SK-N-SH (cell line): Measurements from ENCODE around the gene FREY1. TPM values are rescaled to one million over a fixed set of nuclear protein-coding genes. Genes with fewer than 3 reads are reported as not detected.

Experiments
- CTCF ChIA-PET: fragments of 300-600, 350-600 bp; formaldehyde crosslinking; extraction: SDS; loops from one replicate; lab custom pipeline; 2021; lab: Yijun Ruan, JAX
- POLR2A ChIA-PET: fragments of 350-600 bp; sonication (Branson Sonifier 250); formaldehyde crosslinking; extraction: SDS; loops from one replicate; lab custom pipeline; 2020; ENCODE audit warnings: antibody characterized with exemption, inconsistent platforms; lab: Yijun Ruan, JAX
- DNase-seq: peaks from one replicate; pipeline ENCODE4 v3.0.0; 2012
- H2AFZ ChIP-seq: fragments of 200-600 bp; sonication (generic); 2 replicates; pipeline ENCODE4 v1.8.1; 2016; ENCODE audit warnings: antibody characterized with exemption, mild to moderate bottlenecking, low read depth
- H3F3A ChIP-seq: fragments of 200-600 bp; sonication (generic); replicated peaks from 2 replicates; pipeline ENCODE3; 2016; ENCODE audit warnings: antibody characterized with exemption, mild to moderate bottlenecking; ENCODE audit not compliant: insufficient read depth
- H3K27ac ChIP-seq, 2 experiments: fragments of 200-500 bp in 1 of 2; fragments of 200-600 bp in 1 of 2; sonication (Bioruptor generic) in 1 of 2; sonication (generic), shearing (Covaris generic) in 1 of 2; 2 replicates each; pipeline versions ENCODE4 v1.5.1 to v1.6.1; 2014 to 2016; ENCODE audit warnings: low read depth in 2 of 2, inconsistent platforms in 1 of 2, low read length in 1 of 2, mild to moderate bottlenecking in 1 of 2, mixed read lengths in 1 of 2
- H3K27me3 ChIP-seq: fragments of 200-600 bp; sonication (generic), shearing (Covaris generic); 2 replicates; pipeline ENCODE4 v1.6.1; 2016; ENCODE audit warnings: mixed run types; ENCODE audit not compliant: insufficient read depth
- H3K36me3 ChIP-seq, 2 experiments: fragments of 200-500 bp in 1 of 2; fragments of 200-600 bp in 1 of 2; sonication (Bioruptor generic) in 1 of 2; sonication (generic) in 1 of 2; replicated peaks in 1 of 2; 2 replicates each; pipeline versions ENCODE3 to v1.5.1; 2014 to 2016; ENCODE audit warnings: low read length in 1 of 2, mild to moderate bottlenecking in 1 of 2; ENCODE audit not compliant: insufficient read depth in 2 of 2, control insufficient read depth in 1 of 2
- H3K4me1 ChIP-seq, 2 experiments: fragments of 200-500 bp in 1 of 2; fragments of 200-600 bp in 1 of 2; sonication (Bioruptor generic) in 1 of 2; sonication (generic), shearing (Covaris generic) in 1 of 2; 2 replicates each; pipeline versions ENCODE4 v1.5.1 to v1.6.1; 2014 to 2016; ENCODE audit warnings: low read depth in 1 of 2, low read length in 1 of 2, mixed run types in 1 of 2; ENCODE audit not compliant: insufficient read depth in 2 of 2, control insufficient read depth in 1 of 2
- H3K4me2 ChIP-seq: fragments of 200-600 bp; sonication (generic), shearing (Covaris generic); 2 replicates; pipeline ENCODE4 v1.6.1; 2017; ENCODE audit warnings: mixed run types
- H3K4me3 ChIP-seq, 2 experiments: fragments of 200-500 bp in 1 of 2; fragments of 200-600 bp in 1 of 2; sonication (Bioruptor generic) in 1 of 2; sonication (generic), shearing (Covaris generic) in 1 of 2; 2 replicates each; pipeline versions ENCODE4 v1.5.1 to v1.8.1; 2014 to 2016; ENCODE audit warnings: low read depth in 2 of 2, inconsistent platforms in 1 of 2, low read length in 1 of 2, mild to moderate bottlenecking in 1 of 2, mixed read lengths in 1 of 2, moderate library complexity in 1 of 2
- H3K79me2 ChIP-seq: fragments of 200-600 bp; sonication (generic); 2 replicates; pipeline ENCODE4 v1.8.1; 2017; ENCODE audit warnings: mild to moderate bottlenecking; ENCODE audit not compliant: insufficient read depth
- H3K9ac ChIP-seq: fragments of 200-600 bp; sonication (generic); 2 replicates; pipeline ENCODE4 v1.6.1; 2017; ENCODE audit warnings: mixed run types
- H3K9me2 ChIP-seq: fragments of 200-600 bp; sonication (generic); 2 replicates; pipeline ENCODE4 v1.6.1; 2017; ENCODE audit warnings: mixed run types
- H3K9me3 ChIP-seq: fragments of 200-600 bp; sonication (generic); 2 replicates; pipeline ENCODE4 v1.6.1; 2017; ENCODE audit warnings: mixed run types, mild to moderate bottlenecking, moderate library complexity
- H4K20me1 ChIP-seq: fragments of 200-600 bp; sonication (generic); 2 replicates; pipeline ENCODE4 v1.6.1; 2017; ENCODE audit warnings: mild to moderate bottlenecking, mixed run types; ENCODE audit not compliant: insufficient read depth
- CHD2 ChIP-seq: fragments of 150-350 bp; IDR thresholded peaks from 2 replicates; pipeline ENCODE4 v1.6.1; 2018; ENCODE audit warnings: low read length; ENCODE audit not compliant: partially characterized antibody
- EZH2phosphoT487 ChIP-seq: fragments of 200-600 bp; sonication (generic); IDR thresholded peaks from 2 replicates; pipeline ENCODE4 v1.6.1; 2017; ENCODE audit warnings: low read depth, mixed run types, mild to moderate bottlenecking, antibody characterized with exemption, moderate library complexity, borderline replicate concordance
- GABPA ChIP-seq: IDR thresholded peaks from 2 replicates; pipeline ENCODE4 v1.4.0; 2012; ENCODE audit warnings: low read depth, mild to moderate bottlenecking
- MXI1 ChIP-seq: IDR thresholded peaks from 2 replicates; pipeline ENCODE4 v1.6.1; 2012; ENCODE audit warnings: mild to moderate bottlenecking, low read depth, low read length, improper control_type of control experiment
- PBX3 ChIP-seq: IDR thresholded peaks from 2 replicates; pipeline ENCODE4; 2012
- POLR2AphosphoS5 ChIP-seq: IDR thresholded peaks from 2 replicates; pipeline ENCODE4 v1.6.1; 2012; ENCODE audit warnings: low read depth, low read length
- RCOR1 ChIP-seq: fragments of 150-350 bp; IDR thresholded peaks from 2 replicates; pipeline ENCODE4 v1.6.1; 2017; ENCODE audit warnings: antibody characterized with exemption, low read length
- REST ChIP-seq: IDR thresholded peaks from 2 replicates; pipeline ENCODE4 v1.6.1; 2012; ENCODE audit warnings: mild to moderate bottlenecking, low read depth, low read length, moderate library complexity
- RXRA ChIP-seq: IDR thresholded peaks from 2 replicates; pipeline ENCODE4 v1.4.0; 2012; ENCODE audit warnings: low read depth, mild to moderate bottlenecking, borderline replicate concordance
- SIN3A ChIP-seq: IDR thresholded peaks from 2 replicates; pipeline ENCODE4 v1.6.1; 2012; ENCODE audit warnings: low read depth, mild to moderate bottlenecking, low read length, moderate library complexity, borderline replicate concordance
- SMC3 ChIP-seq: IDR thresholded peaks from 2 replicates; pipeline ENCODE4 v1.6.1; 2012; ENCODE audit warnings: low read depth, low read length, improper control_type of control experiment
- TAF1 ChIP-seq: IDR thresholded peaks from 2 replicates; pipeline ENCODE4 v1.6.1; 2012; ENCODE audit warnings: low read depth, mild to moderate bottlenecking, low read length, moderate library complexity, borderline replicate concordance
- USF1 ChIP-seq: IDR thresholded peaks from 2 replicates; pipeline ENCODE4 v1.4.0; 2012; ENCODE audit warnings: low read depth, borderline replicate concordance
- YY1 ChIP-seq: IDR thresholded peaks from 2 replicates; pipeline ENCODE4 v1.4.0; 2012; ENCODE audit warnings: low read depth, mild to moderate bottlenecking
- WGBS: methylation state at CpG from one replicate; pipeline ENCODE4 v1.1.6; 2017; ENCODE audit warnings: low lambda C conversion rate; 5-methylcytosine and 5-hydroxymethylcytosine counted together
- polyA plus RNA-seq, 3 experiments: library from polyadenylated mRNA; depleted of rRNA; stranded (reverse); fragments of >200 nt; gene quantifications; 2 replicates each; pipeline ENCODE4 v1.2.3, GENCODE V29; 2012
- TF ChIP-seq, protein P1 (sequence below): fragments of 150-350 bp; IDR thresholded peaks from 2 replicates; pipeline ENCODE4 v1.6.1; 2016; ENCODE audit warnings: mild to moderate bottlenecking, low read depth, low read length

Gene FREY1
- polyA plus RNA-seq, 1 of the 3 experiments (the other 2 are of a cell fraction), result 0.30 TPM

GRCh38 chr11:45918331-45918941 lies 11.4 kb upstream of the FREY1 start:
- peaks cover 4% of the 10 kb centered on the region for H3F3A ChIP-seq
- no peaks in the 10 kb centered on the region for H3K9me2 ChIP-seq
- TF ChIP-seq CHD2 (peak; percentile 21), POLR2AphosphoS5 (peak; percentile 83), REST (no peak), GABPA (no peak), PBX3 (0 out of 2 replicates have a peak, but pooled peaks have one; percentile 22), SMC3 (no peak), RXRA (no peak), RCOR1 (no peak), YY1 (no peak), TAF1 (0 out of 2 replicates have a peak, but pooled peaks have one; percentile 39), MXI1 (peak; percentile 56; the same call in 1 of the 2 replicates), EZH2phosphoT487 (no peak), USF1 (no peak), SIN3A (no peak)
- TF ChIP-seq, protein P1, sequence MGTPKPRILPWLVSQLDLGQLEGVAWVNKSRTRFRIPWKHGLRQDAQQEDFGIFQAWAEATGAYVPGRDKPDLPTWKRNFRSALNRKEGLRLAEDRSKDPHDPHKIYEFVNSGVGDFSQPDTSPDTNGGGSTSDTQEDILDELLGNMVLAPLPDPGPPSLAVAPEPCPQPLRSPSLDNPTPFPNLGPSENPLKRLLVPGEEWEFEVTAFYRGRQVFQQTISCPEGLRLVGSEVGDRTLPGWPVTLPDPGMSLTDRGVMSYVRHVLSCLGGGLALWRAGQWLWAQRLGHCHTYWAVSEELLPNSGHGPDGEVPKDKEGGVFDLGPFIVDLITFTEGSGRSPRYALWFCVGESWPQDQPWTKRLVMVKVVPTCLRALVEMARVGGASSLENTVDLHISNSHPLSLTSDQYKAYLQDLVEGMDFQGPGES, result no peak
- TF ChIP-seq, all 33 proteins: peak for 5
- DNase-seq, result peak; percentile 94
- H3K9ac ChIP-seq, result peak overlapping the region; percentile 89; the same call in 1 of the 2 replicates
- under 1% methylated on average over 28 of the region's 38 CpGs for WGBS
- H4K20me1 ChIP-seq, result no peaks in the 10 kb centered on the region
- peak overlapping the region; percentile 95 to 99 for H3K4me3 ChIP-seq
- peaks cover 7 to 17% of the 10 kb centered on the region in 2 experiments; a peak in 3 of 4 replicates for H3K4me1 ChIP-seq
- no peaks in the 10 kb centered on the region for H3K9me3 ChIP-seq
- peak overlapping the region; percentile 97 for H3K4me2 ChIP-seq
- H2AFZ ChIP-seq, result peak overlapping the region; percentile 95
- no peaks in the 10 kb centered on the region for H3K27me3 ChIP-seq
- ChIA-PET POLR2A (interaction anchor here (0.5 to 2.3 kb wide), 9 partner anchors 8 to 377 kb away, joined by 3 to 15 read pairs (median 4); no protein-coding TSS in a partner anchor), CTCF (interaction anchor here (1.0 to 6.2 kb wide), 5 partner anchors 18 to 321 kb away, joined by 3 to 35 read pairs (median 4); no protein-coding TSS in a partner anchor)
- peaks cover 19% of the 10 kb centered on the region for H3K79me2 ChIP-seq
- H3K36me3 ChIP-seq, result peaks cover 0 to 23% of the 10 kb centered on the region in 2 experiments
- peak overlapping the region; percentile 83 to 89 for H3K27ac ChIP-seq
